Measurements from ENCODE around the gene S1PR1.

S1PR1 gene

DNA sequence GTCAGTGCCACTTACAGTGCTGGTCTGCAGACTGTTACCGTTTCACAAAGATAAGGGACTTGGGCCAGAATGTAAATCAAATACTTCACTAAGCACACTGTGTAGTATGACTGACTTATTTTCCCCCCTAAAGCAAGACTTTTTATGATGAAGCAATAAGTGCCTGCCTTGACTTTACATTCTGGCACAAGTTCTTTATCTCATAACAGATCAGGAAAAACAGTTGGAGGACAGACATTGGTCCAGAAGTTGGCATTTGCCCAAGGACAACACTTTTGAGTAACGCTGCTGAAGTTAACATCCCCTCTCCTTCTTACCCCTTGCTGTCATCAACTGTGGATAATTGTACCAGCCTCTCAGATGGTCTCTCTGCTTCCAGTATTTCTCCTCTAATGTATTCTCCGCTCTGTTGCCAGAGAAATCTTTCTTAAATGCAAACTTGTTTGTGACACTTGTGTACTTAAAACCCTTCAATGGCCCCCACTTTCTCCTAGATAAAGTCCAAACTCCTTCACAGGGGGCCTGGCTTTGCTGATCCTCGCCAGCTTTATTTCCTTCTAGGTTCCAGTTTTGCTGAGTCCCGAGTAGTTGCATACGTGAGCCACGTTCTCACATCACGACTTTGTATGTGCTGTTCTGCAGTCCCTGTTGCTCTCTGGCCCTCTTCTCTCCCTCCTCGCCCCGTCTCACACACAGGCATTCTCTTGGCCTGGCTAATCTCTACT is 45.7 kb downstream of the S1PR1 start:
- no peak for DNase-seq

DNA sequence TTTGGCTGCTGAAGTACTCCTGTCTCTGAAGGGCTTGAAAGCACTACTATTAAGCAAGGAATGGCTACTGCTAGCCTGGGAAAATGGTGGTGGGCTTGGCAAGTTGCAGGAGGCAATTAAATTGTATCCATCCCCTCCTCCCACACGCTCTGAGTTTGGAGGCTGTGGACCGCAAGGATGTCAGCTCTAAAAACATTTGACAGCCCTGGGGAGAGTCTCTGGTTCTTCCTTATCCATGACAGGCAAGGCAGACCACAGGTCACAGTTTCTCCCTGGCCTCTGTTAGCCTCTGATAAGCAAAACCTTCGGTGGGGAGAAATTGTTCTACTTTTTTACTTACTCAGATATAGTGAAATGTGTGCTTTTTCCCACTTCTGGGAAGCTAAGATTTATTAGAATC is 46.6 kb downstream of the S1PR1 start:
- no peak for DNase-seq

DNA sequence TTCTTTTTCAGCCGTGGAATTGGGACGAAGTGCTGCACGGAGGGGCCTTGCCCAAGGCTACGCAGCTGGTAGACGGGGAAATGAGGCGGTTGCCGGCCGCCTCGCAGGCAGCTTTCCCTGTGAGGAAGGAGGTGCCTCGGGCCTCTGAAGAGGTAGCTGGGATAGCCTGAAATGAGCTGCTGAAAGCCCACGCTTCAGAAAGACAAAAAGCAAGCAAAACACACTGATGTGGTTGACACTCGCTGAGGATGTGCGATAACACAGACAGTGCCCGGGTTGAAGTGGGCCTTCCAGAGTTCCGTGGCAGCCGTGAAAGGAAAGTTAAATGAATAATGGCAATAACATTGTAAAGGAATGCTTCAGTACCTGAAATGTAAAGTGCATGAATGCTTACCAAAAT is 47.2 kb downstream of the S1PR1 start:
- no peak for DNase-seq

DNA sequence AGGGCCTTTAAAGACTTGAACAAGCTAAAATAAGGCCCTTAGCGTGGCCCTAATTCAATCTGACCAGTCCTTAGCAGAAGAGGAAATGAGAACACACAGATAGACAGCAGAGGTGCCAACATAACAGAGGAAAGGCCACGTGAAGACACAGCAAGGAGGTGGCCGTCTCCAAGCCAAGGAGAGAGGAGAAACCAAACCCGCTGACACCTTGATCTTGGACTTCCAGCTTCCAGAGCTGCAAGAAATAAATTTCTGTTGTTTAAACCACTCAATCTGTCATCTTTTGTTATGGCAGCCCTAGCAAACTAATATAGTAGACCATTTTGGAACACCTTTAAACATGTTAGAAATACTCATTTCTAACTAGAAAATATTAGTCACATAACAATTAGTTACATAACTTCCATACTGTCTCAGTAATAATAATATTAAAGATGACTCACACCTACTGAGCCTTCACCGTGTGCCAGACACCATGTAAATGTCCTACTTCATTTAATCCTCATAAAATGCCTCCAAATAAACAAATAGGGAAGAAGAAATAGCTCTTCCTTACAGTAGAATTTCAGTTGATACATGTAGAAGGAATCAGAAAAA is 47.9 kb downstream of the S1PR1 start:
- DNase-seq = no peak

DNA sequence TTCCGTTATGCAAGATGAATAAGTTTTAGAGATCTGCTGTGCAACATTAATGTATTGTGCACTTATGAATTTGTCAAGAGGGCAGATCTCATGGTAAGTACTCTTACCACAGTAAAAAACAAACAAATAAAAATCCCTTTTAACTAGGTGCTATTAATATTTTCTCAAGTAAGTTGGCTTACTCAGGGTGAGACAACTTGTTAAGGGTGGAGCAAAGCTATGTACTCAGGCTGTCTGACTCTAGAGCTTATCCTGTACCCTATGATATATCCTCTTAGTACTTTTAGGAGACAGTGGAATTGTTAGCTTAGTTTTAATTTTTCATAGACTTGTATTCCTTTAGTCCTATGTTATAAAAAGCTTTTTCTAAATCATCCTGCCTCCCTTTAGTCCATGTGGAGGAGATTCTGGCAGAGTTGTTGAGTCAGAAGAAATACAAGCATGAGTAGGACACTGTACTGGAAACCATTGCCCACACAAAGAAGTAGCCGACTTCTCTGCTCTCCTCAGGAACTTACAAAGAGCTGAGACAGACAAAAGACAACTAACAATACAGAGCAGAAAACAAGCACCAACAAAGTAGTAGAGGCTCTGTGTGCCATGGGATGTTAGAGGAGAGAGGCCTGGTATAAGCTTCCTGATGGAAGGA is 49.2 kb downstream of the S1PR1 start:
- no peak for DNase-seq

DNA sequence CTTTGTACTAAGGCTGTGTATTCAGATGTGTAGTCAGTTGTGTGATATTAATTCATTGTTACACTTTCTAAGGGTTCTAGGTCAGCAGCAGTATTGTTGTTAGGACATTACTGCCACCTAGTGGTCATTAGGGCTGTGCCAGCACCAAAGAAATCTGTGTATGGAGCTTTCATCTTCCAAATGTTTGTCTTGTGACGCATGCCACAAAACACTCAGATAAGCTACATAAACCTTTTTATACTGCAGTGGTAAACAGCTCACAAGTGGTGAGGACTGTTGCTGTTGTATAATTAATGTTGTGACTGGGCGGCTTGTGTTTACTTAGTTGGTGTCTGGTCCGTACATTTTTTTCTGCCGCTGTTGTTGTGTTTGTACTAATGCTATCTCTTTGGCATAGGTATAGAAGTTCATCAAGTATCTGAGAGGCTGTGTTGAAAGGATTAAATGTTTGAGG is 51.7 kb downstream of the S1PR1 start:
- DNase-seq = peak; percentile 37

DNA sequence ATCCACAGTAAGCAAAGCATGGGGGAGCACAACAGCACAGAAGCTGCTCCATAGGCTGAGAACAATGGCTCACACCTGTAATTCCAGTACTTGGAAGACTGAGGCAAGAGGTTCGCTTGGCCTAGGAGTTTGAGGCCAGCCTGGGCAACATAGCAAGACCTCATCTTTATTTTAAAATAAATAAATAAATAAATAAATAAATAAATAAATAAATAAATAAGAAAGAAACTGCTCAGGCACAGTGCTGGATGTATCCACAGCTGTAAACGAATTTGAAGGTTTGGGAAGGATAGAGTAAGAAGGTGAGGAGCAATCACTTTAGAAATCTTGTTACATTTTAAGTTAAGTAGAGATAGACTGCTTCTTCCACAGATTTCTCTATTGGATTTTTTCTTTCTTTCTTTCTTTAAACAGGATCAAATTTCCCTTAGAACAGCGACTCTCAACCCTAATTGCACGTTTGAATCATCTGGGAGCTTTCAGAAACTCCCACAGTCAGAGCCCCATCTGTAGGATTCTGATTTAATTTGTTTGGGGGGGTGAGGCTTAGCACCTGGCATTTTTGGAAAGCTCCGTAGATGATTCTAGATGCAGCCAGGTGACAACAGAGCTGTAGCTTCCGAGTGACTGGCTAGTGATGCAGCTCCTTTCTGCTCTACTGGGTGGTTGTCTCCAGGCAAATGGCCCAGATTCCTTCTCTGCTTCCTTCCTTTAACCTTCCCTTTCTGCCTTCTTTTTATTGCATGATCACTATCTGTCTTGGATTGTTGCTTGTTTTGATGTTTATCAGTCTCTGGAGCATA is 53.5 kb downstream of the S1PR1 start:
- peak; percentile 47 for DNase-seq
